ENCODE data around the gene IQCK.
"Not testable (repeated sequence)": the region's sequence is repeated elsewhere in the genome, so short reads cannot be mapped to it uniquely, and the experiment has no call there.

The IQCK gene

DNA sequence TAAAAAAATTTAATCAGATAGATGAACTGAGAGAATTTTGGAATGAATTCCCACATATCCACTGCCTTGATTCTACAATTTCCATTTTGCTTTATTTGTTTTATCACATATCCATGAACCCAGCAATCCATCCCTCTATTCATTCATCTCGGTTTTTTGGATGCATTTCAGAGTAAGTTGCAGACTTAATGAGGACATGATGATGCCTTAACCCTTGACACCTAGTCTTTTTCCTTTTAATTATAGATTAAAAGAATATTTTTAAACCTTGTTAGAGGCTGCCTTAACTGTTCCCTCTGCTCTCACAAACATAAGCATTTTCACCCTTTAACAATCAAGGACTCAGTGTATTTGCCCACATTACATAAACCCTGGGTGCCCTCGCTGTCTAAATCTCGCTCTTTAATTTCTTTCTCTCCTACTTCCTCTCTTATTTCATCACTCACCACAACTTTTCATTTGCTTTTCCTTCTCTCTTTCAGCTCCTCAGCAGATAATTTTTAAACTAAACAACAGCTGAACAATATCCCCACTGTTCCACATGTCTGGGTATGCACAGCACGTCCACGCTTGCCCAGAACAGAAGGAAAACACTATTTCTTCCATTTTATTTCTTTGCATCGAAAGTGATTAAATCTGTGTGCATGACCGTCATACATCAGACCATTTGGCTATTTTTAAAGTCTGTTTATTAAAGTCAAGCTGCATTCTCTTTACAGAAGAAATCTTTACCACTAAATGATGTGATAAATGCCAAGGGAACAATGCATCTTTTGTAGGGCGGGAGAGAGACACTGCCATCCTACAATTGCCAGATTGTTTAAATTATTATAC is 39.9 kb downstream of the IQCK start:
- no peak for DNase-seq (ENCODE audit: low read depth)

- DNase-seq (ENCODE audit: low read depth): no peak
Measured at GRCh38 chr16:19760356-19761060, 42.4 kb downstream of the IQCK start.

GRCh38 chr16:19765860-19766553 is 47.9 kb downstream of the IQCK start:
- no peak for DNase-seq (ENCODE audit: low read depth)

- no peak for DNase-seq (ENCODE audit: low read depth)
Measured at GRCh38 chr16:19766554-19766884, 48.4 kb downstream of the IQCK start.

DNA sequence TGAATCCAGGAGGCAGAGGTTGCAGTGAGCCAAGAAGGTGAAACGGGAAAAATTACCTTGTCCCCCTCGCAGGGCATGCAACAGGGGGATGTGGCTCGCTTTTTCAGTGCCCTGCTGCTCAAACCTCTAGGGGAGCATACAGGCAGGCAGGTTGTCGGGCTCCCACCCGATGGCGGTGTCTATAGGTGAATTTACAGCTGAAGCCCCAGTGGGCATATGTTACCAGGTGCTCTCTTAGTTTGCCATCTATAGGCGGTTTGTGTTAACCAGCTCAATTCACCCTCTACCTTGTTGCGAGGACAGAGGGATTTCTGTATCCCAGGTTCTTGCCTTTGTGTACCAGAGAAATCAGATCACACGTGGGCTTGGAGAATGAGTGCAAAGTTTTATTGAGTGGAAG is 48.9 kb downstream of the IQCK start:
- DNase-seq (ENCODE audit: low read depth): no peak

DNA sequence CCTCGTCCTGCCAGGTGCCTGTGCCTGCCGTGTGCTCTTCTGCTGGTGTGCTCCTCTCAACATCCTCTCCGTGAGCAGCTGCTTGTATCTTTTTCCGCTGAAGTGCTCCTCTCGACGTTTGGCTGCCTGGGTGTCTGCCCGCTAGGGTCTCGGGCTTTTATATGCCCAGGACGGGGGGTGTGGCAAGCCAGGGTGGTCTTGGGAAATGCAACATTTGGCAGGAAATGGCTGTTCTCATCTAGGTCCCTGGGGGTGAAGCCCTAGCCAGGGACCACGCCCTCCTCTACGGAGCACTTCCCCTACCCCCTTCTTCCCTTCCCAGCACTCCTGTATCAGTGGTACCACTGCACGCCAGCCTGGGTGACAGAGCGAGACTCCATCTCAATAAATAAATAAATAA is 49.4 kb downstream of the IQCK start:
- no peak for DNase-seq (ENCODE audit: low read depth)

DNA sequence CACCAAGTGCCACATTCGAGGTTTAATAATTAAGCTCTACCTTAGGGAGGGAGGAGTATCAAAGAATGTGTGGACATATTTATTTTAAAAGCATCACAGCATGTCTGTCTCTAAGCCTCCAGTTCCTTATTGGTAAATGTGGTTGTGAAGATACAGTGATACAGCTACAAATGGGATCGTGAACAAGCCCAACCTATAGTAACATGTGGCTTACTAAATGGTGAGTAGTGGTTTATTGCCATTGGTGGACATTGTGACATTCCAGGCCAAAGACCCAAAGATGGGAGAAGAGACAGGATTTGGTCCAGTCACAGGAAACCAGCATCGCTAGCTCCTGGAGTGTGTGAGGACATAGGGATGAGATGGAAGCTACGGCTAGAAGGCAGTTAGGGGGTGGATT is 51.2 kb downstream of the IQCK start:
- no peak for DNase-seq (ENCODE audit: low read depth)

DNA sequence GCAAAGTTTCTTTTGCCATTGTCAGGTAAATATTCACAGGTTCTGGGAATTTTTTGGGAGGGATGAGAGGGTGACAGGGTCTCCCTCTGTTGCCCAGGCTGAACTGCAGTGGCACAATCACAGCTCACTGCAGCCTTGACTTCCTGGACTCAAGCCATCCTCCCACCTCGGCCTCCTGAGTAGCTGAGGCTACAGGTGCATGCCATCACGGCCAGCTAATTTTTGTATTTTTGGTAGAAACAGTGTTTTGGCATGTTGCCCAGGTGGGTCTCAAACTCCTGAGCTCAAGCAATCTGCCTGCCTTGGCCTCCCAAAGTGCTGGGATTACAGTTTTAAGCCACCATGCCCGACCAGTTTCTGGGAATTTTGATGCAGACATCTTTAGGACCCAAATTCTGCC is 53.0 kb downstream of the IQCK start:
- DNase-seq (ENCODE audit: low read depth): no peak

DNA sequence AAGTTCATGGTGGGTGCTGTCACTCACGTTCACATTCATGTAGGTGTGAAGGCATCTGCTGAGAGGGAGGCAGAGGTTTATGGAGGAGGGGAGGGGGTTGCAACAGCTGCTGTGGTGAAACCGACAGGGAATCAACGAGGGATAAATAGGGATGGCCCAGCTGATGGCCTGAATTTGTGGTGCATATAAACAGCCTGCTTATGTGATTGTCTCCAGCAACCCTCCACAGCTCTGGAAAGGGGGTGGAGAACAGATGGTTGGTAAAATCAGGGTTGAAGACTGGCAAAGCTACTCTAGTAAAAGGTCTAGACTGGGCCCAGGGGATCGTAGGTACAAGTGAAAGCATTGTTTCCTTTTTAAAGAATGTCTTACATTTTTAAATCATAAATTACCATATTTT is 53.7 kb downstream of the IQCK start:
- no peak for DNase-seq (ENCODE audit: low read depth)

DNA sequence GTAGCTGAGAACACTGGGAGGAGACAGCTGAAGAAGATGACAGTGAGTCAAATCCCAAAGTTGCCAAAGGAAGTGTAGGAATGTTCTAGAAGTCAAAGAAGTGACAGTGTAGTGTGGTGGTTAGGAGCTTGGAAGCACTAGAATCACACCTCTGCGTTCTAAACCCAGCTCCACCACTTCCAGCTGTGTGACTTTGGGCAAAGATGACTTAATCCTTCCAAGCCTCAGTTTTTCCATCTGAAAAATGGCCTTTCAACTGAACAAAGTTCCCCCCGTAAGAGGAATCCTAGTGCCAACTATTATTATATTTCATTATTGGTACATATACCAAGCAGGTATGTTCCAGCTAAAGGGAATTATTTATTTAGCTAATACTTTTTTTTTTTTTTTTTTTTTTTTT is 56.0 kb downstream of the IQCK start:
- no peak for DNase-seq (ENCODE audit: low read depth)

DNA sequence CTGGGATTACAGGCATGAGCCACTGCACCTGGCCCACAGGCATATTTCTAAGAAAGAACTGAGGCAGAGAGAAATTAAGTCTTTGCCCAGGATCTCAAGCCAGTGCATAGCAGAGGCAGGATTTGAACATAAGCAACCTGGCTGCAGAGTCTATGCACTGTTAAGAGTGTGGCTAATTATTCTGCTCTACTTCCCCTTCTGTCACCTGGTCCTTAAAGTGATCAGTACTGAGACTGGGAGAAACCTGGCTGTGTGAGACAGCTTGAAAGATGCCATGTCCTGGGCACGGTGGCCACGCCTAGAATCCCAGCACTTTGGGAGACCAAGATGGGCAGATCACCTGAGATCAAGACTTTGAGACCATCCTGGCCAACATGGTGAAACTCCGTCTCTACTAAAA is 58.1 kb downstream of the IQCK start:
- no peak for DNase-seq (ENCODE audit: low read depth)

- DNase-seq (ENCODE audit: low read depth): no peak
Measured at GRCh38 chr16:19776565-19776964, 58.5 kb downstream of the IQCK start.

- no peak for DNase-seq (ENCODE audit: low read depth)
Measured at GRCh38 chr16:19780321-19780720, 62.2 kb downstream of the IQCK start.

GRCh38 chr16:19781226-19781625 is 63.2 kb downstream of the IQCK start:
- DNase-seq (ENCODE audit: low read depth): no peak

GRCh38 chr16:19783363-19784182 is 65.5 kb downstream of the IQCK start:
- no peak for DNase-seq (ENCODE audit: low read depth)

GRCh38 chr16:19784183-19784736 is 66.2 kb downstream of the IQCK start:
- DNase-seq (ENCODE audit: low read depth): no peak

DNA sequence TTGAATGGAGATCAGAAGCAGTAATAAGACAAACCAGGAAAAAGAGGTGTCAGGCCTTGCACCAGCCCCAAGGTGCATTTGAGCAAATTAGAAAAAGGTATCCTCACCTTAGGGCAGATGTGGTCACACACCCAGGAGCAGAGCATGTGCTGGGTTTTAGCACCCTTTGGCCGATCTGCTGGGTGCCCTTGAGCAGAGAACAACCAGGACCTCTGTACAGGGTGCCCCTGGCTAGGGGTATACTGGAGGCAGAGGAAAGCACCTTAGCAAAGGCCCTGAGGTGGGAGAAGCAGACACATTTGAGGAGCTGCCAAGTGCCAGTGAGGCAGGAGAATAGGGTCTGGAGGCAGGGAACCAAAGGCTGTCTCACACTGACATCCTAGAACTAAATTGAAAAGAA is 67.0 kb downstream of the IQCK start:
- DNase-seq (ENCODE audit: low read depth): no peak

DNA sequence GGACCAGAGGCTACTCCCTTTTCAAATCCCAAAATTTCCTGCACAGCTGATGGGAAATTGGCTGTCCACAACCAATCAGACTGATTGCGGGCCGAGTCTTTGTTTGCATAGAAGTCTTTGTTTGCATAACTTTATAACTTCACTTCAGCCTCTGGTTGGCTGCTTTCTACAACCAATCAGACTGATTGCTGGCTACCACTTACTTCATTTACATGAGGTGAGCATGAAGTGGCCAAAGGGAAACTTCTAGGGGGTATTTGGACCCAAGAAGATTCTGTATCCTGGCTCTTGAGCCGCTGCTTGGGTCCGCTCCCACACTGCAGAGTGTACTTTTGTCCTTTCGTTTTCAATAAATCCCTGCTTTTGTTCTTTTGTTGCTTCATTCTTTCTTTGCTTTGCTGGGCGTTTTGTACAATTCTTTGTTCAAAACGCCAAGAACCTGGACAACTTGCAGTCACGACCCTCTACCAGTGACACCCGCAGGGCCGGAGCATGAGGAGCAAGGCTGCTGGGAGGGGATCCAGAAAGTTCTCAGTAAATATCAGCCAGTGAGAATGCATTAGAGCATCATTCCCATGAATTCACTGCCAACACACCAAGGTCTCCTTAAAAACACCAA is 67.5 kb downstream of the IQCK start:
- DNase-seq (ENCODE audit: low read depth): no peak

GRCh38 chr16:19801369-19801768 is 83.3 kb downstream of the IQCK start:
- DNase-seq (ENCODE audit: low read depth): not testable (repeated sequence)

DNA sequence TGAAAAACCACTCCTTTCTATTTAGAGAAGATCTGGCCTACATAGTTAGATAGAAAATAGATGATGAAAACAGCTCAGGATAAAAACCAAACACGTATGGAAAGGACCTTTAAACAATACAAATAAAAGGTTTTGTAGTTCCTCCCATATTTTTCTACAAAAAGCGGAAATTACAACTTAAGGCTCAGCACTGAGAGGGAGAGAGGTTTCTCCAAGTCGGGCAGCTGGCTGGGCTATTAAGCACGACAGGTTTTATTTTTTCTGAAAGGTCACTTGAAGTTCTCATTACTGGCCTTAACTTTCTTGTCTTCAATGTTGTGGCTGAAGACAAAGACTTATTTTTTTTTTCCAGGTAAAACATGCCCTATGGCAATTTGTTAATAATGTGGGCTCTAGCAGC is 83.8 kb downstream of the IQCK start:
- not testable (repeated sequence) for DNase-seq (ENCODE audit: low read depth)

- DNase-seq (ENCODE audit: low read depth): no peak
Measured at GRCh38 chr16:19802612-19803011, 84.5 kb downstream of the IQCK start.
